ENCODE results near the gene GMCL2.

Gene GMCL2

GRCh38 chr5:178180141-178180863 is 6.9 kb downstream of the GMCL2 start:
- Histone ChIP-seq H3K79me2 (ENCODE audit: control insufficient read depth, low read length) (no peaks in the 10 kb centered on the region), H3K36me3 (ENCODE audit: control insufficient read depth, low read length) (no peaks in the 10 kb centered on the region), H3K9me2 (replicated peaks; ENCODE audit: control insufficient read depth, low read length) (no peaks in the 10 kb centered on the region), H3K4me3 (ENCODE audit: low read length) (no peak overlapping the region), H3K27me3 (ENCODE audit: control insufficient read depth, low read length) (no peaks in the 10 kb centered on the region), H3K9me3 (ENCODE audit: control insufficient read depth, insufficient read depth, low read length) (no peaks in the 10 kb centered on the region), H3K27ac (ENCODE audit: low read depth, low read length) (no peak overlapping the region), H3K4me2 (ENCODE audit: low read length) (no peak overlapping the region), H4K20me1 (ENCODE audit: control insufficient read depth, insufficient read depth, low read depth, low read length) (no peaks in the 10 kb centered on the region), H3F3A (ENCODE audit: control insufficient read depth, insufficient read depth) (0 out of 2 replicates have a peak, but pooled peaks cover 2% of the 10 kb centered on the region), H3K4me1 (ENCODE audit: control insufficient read depth, low read length) (peaks cover 15% of the 10 kb centered on the region)
- TF ChIP-seq CTCF (IDR thresholded peaks at IDR 0.05; ENCODE audit: low read depth, low read length, poor library complexity, severe bottlenecking) = no peak
- TF ChIP-seq EZH2phosphoT487 (IDR thresholded peaks at IDR 0.05; ENCODE audit: borderline replicate concordance, low read length) = no peak

- H4K20me1 ChIP-seq (ENCODE audit: control insufficient read depth, insufficient read depth, low read depth, low read length) = no peaks in the 10 kb centered on the region
- no peaks in the 10 kb centered on the region for H3K27me3 ChIP-seq (ENCODE audit: control insufficient read depth, low read length)
- H3K4me1 ChIP-seq (ENCODE audit: control insufficient read depth, low read length) = peaks cover 13% of the 10 kb centered on the region
- no peaks in the 10 kb centered on the region for H3K9me2 ChIP-seq (replicated peaks; ENCODE audit: control insufficient read depth, low read length)
- H3K4me3 ChIP-seq (ENCODE audit: low read length) = no peak overlapping the region
- no peaks in the 10 kb centered on the region for H3K36me3 ChIP-seq (ENCODE audit: control insufficient read depth, low read length)
- TF ChIP-seq CTCF (IDR thresholded peaks at IDR 0.05; ENCODE audit: low read depth, low read length, poor library complexity, severe bottlenecking) (no peak), EZH2phosphoT487 (IDR thresholded peaks at IDR 0.05; ENCODE audit: borderline replicate concordance, low read length) (no peak)
- no peaks in the 10 kb centered on the region for H3K79me2 ChIP-seq (ENCODE audit: control insufficient read depth, low read length)
- no peak overlapping the region for H3K4me2 ChIP-seq (ENCODE audit: low read length)
- H3F3A ChIP-seq (ENCODE audit: control insufficient read depth, insufficient read depth) = 0 out of 2 replicates have a peak, but pooled peaks cover 2% of the 10 kb centered on the region
- H3K27ac ChIP-seq (ENCODE audit: low read depth, low read length) = no peak overlapping the region
- H3K9me3 ChIP-seq (ENCODE audit: control insufficient read depth, insufficient read depth, low read length) = no peaks in the 10 kb centered on the region
These were observed 9.6 kb downstream of the GMCL2 start for GRCh38 chr5:178177569-178177968.

GRCh38 chr5:178176791-178177190 is 10.4 kb downstream of the GMCL2 start:
- Histone ChIP-seq H3K4me3 (ENCODE audit: low read length) (no peak overlapping the region), H3K4me1 (ENCODE audit: control insufficient read depth, low read length) (peaks cover 5% of the 10 kb centered on the region), H3F3A (ENCODE audit: control insufficient read depth, insufficient read depth) (0 out of 2 replicates have a peak, but pooled peaks cover 2% of the 10 kb centered on the region), H3K9me2 (replicated peaks; ENCODE audit: control insufficient read depth, low read length) (no peaks in the 10 kb centered on the region), H3K9me3 (ENCODE audit: control insufficient read depth, insufficient read depth, low read length) (no peaks in the 10 kb centered on the region), H3K27me3 (ENCODE audit: control insufficient read depth, low read length) (no peaks in the 10 kb centered on the region), H3K36me3 (ENCODE audit: control insufficient read depth, low read length) (no peaks in the 10 kb centered on the region), H3K4me2 (ENCODE audit: low read length) (no peak overlapping the region), H3K79me2 (ENCODE audit: control insufficient read depth, low read length) (no peaks in the 10 kb centered on the region), H3K27ac (ENCODE audit: low read depth, low read length) (no peak overlapping the region), H4K20me1 (ENCODE audit: control insufficient read depth, insufficient read depth, low read depth, low read length) (no peaks in the 10 kb centered on the region)
- TF ChIP-seq EZH2phosphoT487 (IDR thresholded peaks at IDR 0.05; ENCODE audit: borderline replicate concordance, low read length) = no peak
- no peak for TF ChIP-seq CTCF (IDR thresholded peaks at IDR 0.05; ENCODE audit: low read depth, low read length, poor library complexity, severe bottlenecking)
